Measurements from ENCODE around the gene CDH6.

- TF ChIP-seq CTCF (IDR thresholded peaks at IDR 0.05; ENCODE audit: insufficient read depth, low read depth, low read length) (no peak), EZH2 (IDR thresholded peaks at IDR 0.05; ENCODE audit: insufficient read depth, low read length) (no peak)
Measured at GRCh38 chr5:31225118-31225517, 31.6 kb downstream of the CDH6 start.
